NT2/D1 (cell line): ENCODE measurements around the gene CNTN5.

Experiments
- YY1 ChIP-seq: IDR thresholded peaks from 2 replicates; pipeline ENCODE4 v1.6.1; 2011; ENCODE audit not compliant: insufficient read length, insufficient read depth
- ZNF274 ChIP-seq: IDR thresholded peaks from 2 replicates; pipeline ENCODE4 v1.6.1; 2011; ENCODE audit warnings: mild to moderate bottlenecking, low read depth, low read length

DNA sequence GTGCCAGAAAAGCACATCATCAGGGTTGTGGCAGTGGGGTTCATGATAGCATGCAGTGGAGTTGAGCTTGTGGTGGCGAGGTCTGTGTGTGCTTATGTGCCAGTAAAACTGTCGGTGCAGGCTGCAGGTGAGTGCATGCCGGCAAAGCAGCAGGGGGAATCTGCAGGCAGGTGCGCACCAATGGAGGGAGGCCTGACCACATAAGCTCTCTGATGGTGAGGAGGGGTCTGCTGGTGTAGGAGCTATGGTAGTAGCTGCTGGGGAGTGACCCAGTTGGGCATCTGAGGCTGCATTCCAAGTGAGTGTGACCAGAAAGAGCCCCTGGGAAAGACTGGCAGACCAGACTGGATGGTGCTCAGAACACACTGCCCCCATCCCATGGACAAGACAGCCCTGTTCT is 121.5 kb downstream of the CNTN5 start:
- TF ChIP-seq YY1 (no peak), ZNF274 (no peak)
